ENCODE results near the gene HLA-DRA. TPM values are rescaled to one million over a fixed set of nuclear protein-coding genes. Genes with fewer than 3 reads are reported as not detected.

HLA-DRA gene
- 4.1 and 5.0 TPM in 2 replicates for total RNA-seq (2021; fragmentation: NEBNext Ultra II Directional; extraction: Animal tissue kit (Norgen Biotek cat#: 25700))
- polyA plus RNA-seq (2011; rRNA removed): 4.2 and 6.2 TPM in 2 replicates
- polyA plus RNA-seq (2011; cell fraction: cytosol; rRNA removed): 5.8 TPM
- polyA plus RNA-seq (2011; cell fraction: nucleus; rRNA removed): 2.6 TPM
- 3.7 to 6.1 TPM (median 4.7 TPM) in 4 replicates for polyA plus RNA-seq (2012, experiment 1 of 2)
- polyA plus RNA-seq (2012, experiment 2 of 2): 2.2 TPM
- polyA plus RNA-seq (2013, experiment 1 of 2): 6.9 TPM
- polyA plus RNA-seq (2013, experiment 2 of 2): 7.5 TPM
- polyA minus RNA-seq (2011; rRNA and poly(A)+ RNA removed): 5.6 and 6.1 TPM in 2 replicates
- 0.88 TPM for polyA minus RNA-seq (2011; cell fraction: cytosol; rRNA and poly(A)+ RNA removed)
- polyA minus RNA-seq (2011; cell fraction: nucleus; rRNA and poly(A)+ RNA removed): 1.3 TPM
- long read RNA-seq, experiment 1, transcript HLA-DRA-202 (5 exons, 1,280 nt): major isoform, 5 of 6 reads
- long read RNA-seq, experiment 1, partial matches to known transcripts: 0 of 6 reads
- long read RNA-seq, experiment 1, other reads (novel, unspliced or antisense): 1 of 6 reads
- long read RNA-seq, experiment 2, transcript HLA-DRA-202 (5 exons, 1,280 nt): major isoform, 5 of 6 reads
- long read RNA-seq, experiment 2, partial matches to known transcripts: 1 of 6 reads
- long read RNA-seq, experiment 2, other reads (novel, unspliced or antisense): 0 of 6 reads

DNA sequence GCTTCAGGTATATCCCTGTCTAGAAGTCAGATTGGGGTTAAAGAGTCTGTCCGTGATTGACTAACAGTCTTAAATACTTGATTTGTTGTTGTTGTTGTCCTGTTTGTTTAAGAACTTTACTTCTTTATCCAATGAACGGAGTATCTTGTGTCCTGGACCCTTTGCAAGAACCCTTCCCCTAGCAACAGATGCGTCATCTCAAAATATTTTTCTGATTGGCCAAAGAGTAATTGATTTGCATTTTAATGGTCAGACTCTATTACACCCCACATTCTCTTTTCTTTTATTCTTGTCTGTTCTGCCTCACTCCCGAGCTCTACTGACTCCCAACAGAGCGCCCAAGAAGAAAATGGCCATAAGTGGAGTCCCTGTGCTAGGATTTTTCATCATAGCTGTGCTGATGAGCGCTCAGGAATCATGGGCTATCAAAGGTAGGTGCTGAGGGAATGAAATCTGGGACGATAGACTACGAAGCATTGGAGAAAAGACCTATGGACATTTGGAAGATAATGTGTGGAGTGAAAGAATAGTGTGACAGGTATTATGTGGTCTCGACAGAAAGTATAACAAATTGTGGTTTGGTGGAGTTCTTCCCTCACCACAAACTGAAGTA is at the start of gene HLA-DRA:
Gene HLA-DRA (plus strand): TSS at position 286 of the 613 bp plus-strand sequence. CDS start 64 bp downstream, at position 350.
- Histone ChIP-seq H3K36me3 (ENCODE audit: control insufficient read depth in 2 of 4, insufficient read depth in 4 of 4, low read length in 3 of 4) (no peaks in the 10 kb centered on the region), H3K4me1 (replicated peaks in 1 of 4; ENCODE audit: control insufficient read depth in 3 of 4, insufficient read depth in 4 of 4, low read length in 3 of 4) (peaks cover 0 to 2% (median 0%) of the 10 kb centered on the region in 4 experiments; a peak in 1 of 7 replicates), H2BK5ac (ENCODE audit: low read depth, low read length) (no peak within 1 kb of the TSS), H3K9me3 (ENCODE audit: insufficient read depth in 2 of 2, low read depth in 1 of 2, low read length in 1 of 2) (peaks cover 0 to 2% of the 10 kb centered on the region in 2 experiments; a peak in 1 of 4 replicates), H4K91ac (replicated peaks; ENCODE audit: insufficient read length, low read length) (no peak within 1 kb of the TSS), H4K5ac (ENCODE audit: insufficient read length, low read depth, low read length) (no peak within 1 kb of the TSS), H3K18ac (ENCODE audit: extremely low read depth, low read length) (no peak within 1 kb of the TSS), H3K4ac (replicated peaks; ENCODE audit: insufficient read length, low read depth, low read length) (no peak within 1 kb of the TSS), H2AFZ (ENCODE audit: low read length) (peak within 1 kb of the TSS; percentile 100), H3K23me2 (ENCODE audit: low read depth, low read length) (no peaks in the 10 kb centered on the region), H2BK15ac (ENCODE audit: low read length) (no peak within 1 kb of the TSS), H3K9ac (replicated peaks in 1 of 4; ENCODE audit: extremely low read depth in 1 of 4, low read depth in 3 of 4, low read length in 3 of 4) (no peak within 1 kb of the TSS), H3K23ac (ENCODE audit: insufficient read length) (no peak within 1 kb of the TSS), H3K27me3 (replicated peaks in 1 of 4; ENCODE audit: control insufficient read depth in 3 of 4, extremely low read depth in 1 of 4, insufficient read depth in 3 of 4, low read length in 3 of 4) (no peaks in the 10 kb centered on the region), H3K79me2 (ENCODE audit: control insufficient read depth in 1 of 2, insufficient read depth in 2 of 2, low read length in 2 of 2) (no peaks in the 10 kb centered on the region), H3K14ac (ENCODE audit: insufficient read length) (no peak within 1 kb of the TSS), H3K56ac (replicated peaks; ENCODE audit: insufficient read length, low read depth, low read length) (no peak within 1 kb of the TSS), H3K79me1 (ENCODE audit: low read depth, low read length) (no peaks in the 10 kb centered on the region), H2BK12ac (ENCODE audit: low read depth, low read length) (no peak within 1 kb of the TSS), H2BK120ac (replicated peaks; ENCODE audit: low read depth, low read length) (no peak within 1 kb of the TSS), H2AK5ac (ENCODE audit: low read depth, low read length) (no peak within 1 kb of the TSS), H3K4me2 (ENCODE audit: insufficient read depth in 1 of 2, low read depth in 2 of 2, low read length in 2 of 2) (peak within 1 kb of the TSS; percentile 64 to 65), H3K4me3 (ENCODE audit: extremely low read depth in 1 of 4, insufficient read depth in 2 of 4, low read depth in 3 of 4, low read length in 4 of 4) (peak within 1 kb of the TSS in 2 of 4 experiments; percentile 22 to 50; a peak in 3 of 8 replicates), H2BK20ac (ENCODE audit: low read length) (no peak within 1 kb of the TSS), H4K20me1 (replicated peaks in 1 of 2; ENCODE audit: control insufficient read depth in 1 of 2, insufficient read depth in 2 of 2, low read length in 2 of 2) (no peaks in the 10 kb centered on the region), H4K8ac (ENCODE audit: extremely low read depth, insufficient read depth, low read length) (no peak within 1 kb of the TSS), H3K27ac (ENCODE audit: low read depth, low read length) (no peak within 1 kb of the TSS)
- DNase-seq (ENCODE audit: low read depth in 1 of 2, low spot score in 2 of 2) (peak in 1 of 2 experiments; percentile 51), FAIRE-seq (peak; percentile 77)
- ChIA-PET POLR2A (ENCODE audit: partially characterized antibody) (no interaction called here), CTCF (ENCODE audit: partially characterized antibody) (interaction anchor here (0.6 to 1.5 kb wide), 6 partner anchors 26 to 446 kb away, joined by 3 to 6 read pairs (median 3); no protein-coding TSS in a partner anchor)
- 40% methylated on average over 9 of the region's 9 CpGs; no CpG with 5 or more reads in 1 of the 2 experiments for WGBS, 2 experiments (ENCODE audit: extremely low coverage in 1 of 2, insufficient coverage in 1 of 2, insufficient read length in 1 of 2, insufficient replicate concordance in 2 of 2, low coverage in 1 of 2, low lambda C conversion rate in 2 of 2, missing lambda C conversion rate in 1 of 2)
- peak; percentile 80; the same call in 1 of the 2 replicates for TF ChIP-seq SP1 (IDR thresholded peaks at IDR 0.05; ENCODE audit: low read depth, low read length)
- TF ChIP-seq CHD2 (IDR thresholded peaks at IDR 0.05; ENCODE audit: low read length): peak; percentile 63; the same call in 1 of the 2 replicates
- peak; percentile 97 for TF ChIP-seq CREB1 (IDR thresholded peaks at IDR 0.05)
- peak; percentile 99 for TF ChIP-seq RFX5 (IDR thresholded peaks at IDR 0.05; ENCODE audit: borderline replicate concordance, low read depth, low read length)
- no peak for TF ChIP-seq CTCF (IDR thresholded peaks at IDR 0.05; ENCODE audit: control extremely low read depth in 1 of 3, insufficient read depth in 1 of 3, low read depth in 1 of 3, low read length in 3 of 3)
- no peak for TF ChIP-seq POLR2A (IDR thresholded peaks at IDR 0.05; ENCODE audit: control extremely low read depth in 1 of 2, low read depth in 2 of 2, low read length in 2 of 2)

Measured in H1 (cell line).